AG04450 (cell line): ENCODE measurements around the gene IFNA7. TPM values are rescaled to one million over a fixed set of nuclear protein-coding genes. Genes with fewer than 3 reads are reported as not detected.
"Not testable (repeated sequence)": the region's sequence is repeated elsewhere in the genome, so short reads cannot be mapped to it uniquely, and the experiment has no call there.

Experiments
- CTCF ChIA-PET: fragments of 300-600, 350-600 bp; formaldehyde crosslinking; extraction: SDS; loops from one replicate; lab custom pipeline; 2022; ENCODE audit warnings: antibody characterized with exemption, inconsistent platforms; lab: Charles Lee
- POLR2A ChIA-PET: fragments of 350-600 bp; formaldehyde crosslinking; extraction: SDS; loops from one replicate; lab custom pipeline; 2021; ENCODE audit warnings: antibody characterized with exemption, inconsistent platforms; lab: Yijun Ruan, JAX
- DNase-seq: peaks from one replicate; pipeline ENCODE4 v3.0.0-alpha.2; 2011; ENCODE audit warnings: low read depth, low spot score
- H3K27ac ChIP-seq: one replicate; pipeline ENCODE4 v1.5.1; 2012; ENCODE audit warnings: low read depth, low read length, control low read depth
- H3K27me3 ChIP-seq: one replicate; pipeline ENCODE4 v1.6.0; 2012; ENCODE audit warnings: low read length; ENCODE audit not compliant: control insufficient read depth, insufficient read depth
- H3K4me3 ChIP-seq: 2 replicates; pipeline ENCODE4 v1.5.1; 2011; ENCODE audit warnings: mild to moderate bottlenecking, low read depth, low read length, control low read depth
- H3K9me3 ChIP-seq: 2 replicates; pipeline ENCODE4 v1.5.1; 2012; ENCODE audit warnings: low read length; ENCODE audit not compliant: control insufficient read depth, insufficient read depth
- CTCF ChIP-seq: IDR thresholded peaks from 2 replicates; pipeline ENCODE4 v1.5.1; 2011; ENCODE audit warnings: low read depth, low read length, control low read depth, inconsistent platforms
- polyA plus RNA-seq: library from polyadenylated mRNA; depleted of rRNA; stranded (reverse); fragments of >200 nt; gene quantifications from 2 replicates; pipeline ENCODE4 v1.2.3, GENCODE V29; 2011

IFNA7 gene
- polyA plus RNA-seq, 1 experiment = not detected

GRCh38 chr9:21171351-21171750, 30.7 kb downstream of the IFNA7 start:
- no peaks in the 10 kb centered on the region for H3K9me3 ChIP-seq
- H3K27me3 ChIP-seq = no peaks in the 10 kb centered on the region
- no peak overlapping the region for H3K27ac ChIP-seq
- ChIA-PET POLR2A (no interaction called here), CTCF (no interaction called here)
- no peak overlapping the region for H3K4me3 ChIP-seq
- DNase-seq = no peak
- no peak for TF ChIP-seq CTCF

GRCh38 chr9:21166560-21166959, 35.4 kb downstream of the IFNA7 start, which contains the start of gene IFNA21:
Gene IFNA21 (minus strand): TSS chr9:21166660. CDS start chr9:21166612, 48 bp downstream.
- H3K9me3 ChIP-seq, H3K4me3 ChIP-seq, POLR2A ChIA-PET, H3K27ac ChIP-seq, H3K27me3 ChIP-seq, CTCF ChIA-PET, DNase-seq: not testable (repeated sequence)

- CTCF ChIA-PET = no interaction called here
- DNase-seq = no peak
- Histone ChIP-seq H3K9me3 (no peaks in the 10 kb centered on the region), H3K4me3 (no peak overlapping the region), H3K27ac (no peak overlapping the region), H3K27me3 (no peaks in the 10 kb centered on the region)
- POLR2A ChIA-PET = no interaction called here
- TF ChIP-seq CTCF = no peak
Observed at GRCh38 chr9:21165516-21165915, 36.5 kb downstream of the IFNA7 start.

- H3K27ac ChIP-seq = no peak overlapping the region
- TF ChIP-seq CTCF = no peak
- ChIA-PET CTCF (no interaction called here), POLR2A (no interaction called here)
- no peaks in the 10 kb centered on the region for H3K9me3 ChIP-seq
- H3K4me3 ChIP-seq = no peak overlapping the region
- no peak for DNase-seq
- H3K27me3 ChIP-seq = no peaks in the 10 kb centered on the region
Observed at GRCh38 chr9:21160178-21160577, 41.8 kb downstream of the IFNA7 start.

- Histone ChIP-seq H3K27ac (no peak overlapping the region), H3K9me3 (no peaks in the 10 kb centered on the region), H3K27me3 (no peaks in the 10 kb centered on the region), H3K4me3 (no peak overlapping the region)
- TF ChIP-seq CTCF = no peak
- ChIA-PET POLR2A (no interaction called here), CTCF (no interaction called here)
- no peak for DNase-seq
Observed at GRCh38 chr9:21155501-21155900, 46.5 kb downstream of the IFNA7 start.
